OCI-LY3 (cell line): ENCODE data around the gene STIM1.

ENCODE experiments used
- CTCF ChIP-seq: fragments of 200-600, 300-600 bp; sonication (generic); IDR thresholded peaks from 2 replicates; pipeline ENCODE4 v1.5.1; 2014; ENCODE audit warnings: antibody characterized with exemption, low read length, low read depth
- EZH2phosphoT487 ChIP-seq: fragments of 200-600 bp; shearing (Covaris generic); IDR thresholded peaks from 2 replicates; pipeline ENCODE4 v1.6.1; 2018; ENCODE audit warnings: antibody characterized with exemption, mixed run types, low read depth

- no peak for TF ChIP-seq CTCF
- no peak for TF ChIP-seq EZH2phosphoT487
These were observed 117.0 kb downstream of the STIM1 start for GRCh38 chr11:3972431-3972830.
